ENCODE results near the gene KBTBD7. TPM values are rescaled to one million over a fixed set of nuclear protein-coding genes. Genes with fewer than 3 reads are reported as not detected.

KBTBD7 gene
- total and polyA plus RNA-seq, 2 experiments from 2014 or later: 12.2 to 19.1 TPM

Other genes with a start within 250 kb of the KBTBD7 start
- gene ELF1, start 175.3 kb downstream of the KBTBD7 start, total RNA-seq (2014; rRNA removed; shearing (Covaris generic)): 11.4 and 12.7 TPM in 2 replicates
- gene ELF1, start 175.3 kb downstream of the KBTBD7 start, polyA plus RNA-seq (2016; fragmentation: Nextera tagmentation; extraction: Ambion mirVana): 5.4 and 7.0 TPM in 2 replicates
- 7.6 TPM in 2 replicates for gene WBP4, start 133.1 kb downstream of the KBTBD7 start, total RNA-seq (2014; rRNA removed; shearing (Covaris generic))
- gene WBP4, start 133.1 kb downstream of the KBTBD7 start, polyA plus RNA-seq (2016; fragmentation: Nextera tagmentation; extraction: Ambion mirVana): 33.2 and 33.8 TPM in 2 replicates
- gene KBTBD6, start 61.8 kb downstream of the KBTBD7 start, total RNA-seq (2014; rRNA removed; shearing (Covaris generic)): 12.5 and 13.5 TPM in 2 replicates
- 4.9 and 5.7 TPM in 2 replicates for gene KBTBD6, start 61.8 kb downstream of the KBTBD7 start, polyA plus RNA-seq (2016; fragmentation: Nextera tagmentation; extraction: Ambion mirVana)
- gene MTRF1, start 69.0 kb upstream of the KBTBD7 start, total RNA-seq (2014; rRNA removed; shearing (Covaris generic)): 22.6 and 28.7 TPM in 2 replicates
- 11.9 and 18.4 TPM in 2 replicates for gene MTRF1, start 69.0 kb upstream of the KBTBD7 start, polyA plus RNA-seq (2016; fragmentation: Nextera tagmentation; extraction: Ambion mirVana)
- 30.9 and 42.3 TPM in 2 replicates for gene NAA16, start 116.7 kb upstream of the KBTBD7 start, total RNA-seq (2014; rRNA removed; shearing (Covaris generic))
- gene NAA16, start 116.7 kb upstream of the KBTBD7 start, polyA plus RNA-seq (2016; fragmentation: Nextera tagmentation; extraction: Ambion mirVana): 43.7 and 51.7 TPM in 2 replicates